CD4-positive, alpha-beta T cell treated with Interleukin-12 subunit alpha and Interleukin-12 subunit beta, for 1 hour (primary cell): ENCODE measurements around the gene LAMP5.

ENCODE experiments used
- DNase-seq: peaks from one replicate; pipeline ENCODE4 v3.0.0-alpha.2; 2020

Gene LAMP5

GRCh38 chr20:9514461-9515213 lies at the start of gene LAMP5:
TSS of gene LAMP5 (plus strand) at chr20:9514590. CDS start at chr20:9514853, 263 bp downstream.
- DNase-seq: no peak

DNA sequence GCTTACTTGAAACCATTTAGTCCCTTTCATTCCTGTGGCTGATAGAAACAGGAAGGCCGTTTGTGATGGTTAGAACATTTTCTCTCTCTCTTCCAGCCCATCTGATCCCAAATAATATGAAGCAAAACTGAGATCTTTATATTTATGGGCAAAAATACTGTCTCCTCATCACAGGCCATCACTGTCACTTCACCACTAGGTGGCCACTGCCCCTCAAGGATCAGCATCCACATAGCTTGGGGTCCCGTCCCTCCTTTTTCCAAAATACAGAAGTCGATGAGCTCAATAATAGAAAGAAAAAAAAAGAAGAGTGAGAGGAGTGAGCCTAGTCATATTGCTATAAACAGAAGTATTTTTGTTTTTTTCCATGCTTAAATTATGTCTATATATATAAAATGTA lies 46.4 kb upstream of the LAMP5 start:
- no peak for DNase-seq

- no peak for DNase-seq
These were observed 39.5 kb upstream of the LAMP5 start for GRCh38 chr20:9474835-9475415.

- no peak for DNase-seq
These were observed 38.9 kb upstream of the LAMP5 start for GRCh38 chr20:9475456-9475855.

GRCh38 chr20:9476174-9476573 lies 38.2 kb upstream of the LAMP5 start:
- no peak for DNase-seq

DNA sequence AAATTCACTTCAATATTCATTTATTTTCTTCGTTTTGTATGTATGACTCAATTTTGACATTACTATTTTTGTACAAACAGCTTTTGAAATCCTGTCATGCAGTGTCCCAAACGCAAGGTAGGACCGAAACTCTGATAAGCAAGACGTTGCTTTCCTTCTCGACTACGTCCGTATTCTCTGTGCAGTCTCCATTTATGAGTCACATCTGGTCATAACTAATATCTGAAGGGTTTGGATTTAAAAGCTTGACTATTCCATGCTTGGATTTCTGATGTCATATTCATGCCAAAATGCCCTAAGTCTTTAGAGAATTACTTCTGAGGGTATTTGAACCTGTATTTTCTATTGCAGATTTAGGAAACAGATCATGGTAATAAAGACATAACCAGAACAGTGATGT lies 37.8 kb upstream of the LAMP5 start:
- no peak for DNase-seq

DNA sequence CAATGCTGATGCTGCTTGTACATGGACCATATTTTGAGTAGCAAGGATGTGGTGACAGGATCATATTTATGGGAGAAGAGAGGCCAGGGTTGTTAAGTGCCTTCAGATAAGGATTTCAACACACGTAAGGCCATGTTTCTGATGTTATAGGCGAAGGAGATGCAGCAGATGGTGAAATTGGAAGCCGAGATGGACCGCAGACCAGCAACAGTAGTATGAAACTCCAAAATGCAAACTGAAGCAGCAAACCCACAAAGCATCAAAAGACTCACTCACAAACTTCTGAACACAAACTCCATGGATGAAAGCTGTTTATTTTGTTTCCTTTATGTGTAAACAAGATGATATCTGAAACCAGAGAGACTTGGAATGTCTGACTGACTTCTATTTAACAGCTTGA lies 35.6 kb upstream of the LAMP5 start:
- no peak for DNase-seq

GRCh38 chr20:9480066-9480465 lies 34.3 kb upstream of the LAMP5 start:
- DNase-seq: no peak

DNA sequence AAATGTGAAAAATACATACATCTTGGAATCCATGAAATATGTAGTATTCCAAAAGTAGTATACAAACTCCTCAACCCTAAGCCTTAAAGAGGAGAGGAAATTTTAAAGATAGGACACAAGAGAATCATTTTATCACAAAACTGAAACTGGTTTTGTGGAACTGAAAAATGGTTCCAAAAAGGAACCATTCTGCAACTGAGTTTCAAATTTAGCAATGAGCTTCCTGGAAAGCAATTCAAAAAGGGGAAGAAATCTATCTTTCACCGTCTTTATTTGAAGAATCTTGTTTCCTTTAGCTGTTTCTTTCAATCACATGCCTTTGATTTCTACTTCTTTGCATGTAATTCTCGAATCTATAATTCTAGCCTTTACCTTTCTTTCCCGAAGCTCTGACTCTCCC lies 32.2 kb upstream of the LAMP5 start:
- no peak for DNase-seq

GRCh38 chr20:9483131-9483530 lies 31.3 kb upstream of the LAMP5 start:
- DNase-seq: no peak

- no peak for DNase-seq
These were observed 28.6 kb upstream of the LAMP5 start for GRCh38 chr20:9485614-9486340.

- no peak for DNase-seq
These were observed 27.2 kb upstream of the LAMP5 start for GRCh38 chr20:9487231-9487630.

DNA sequence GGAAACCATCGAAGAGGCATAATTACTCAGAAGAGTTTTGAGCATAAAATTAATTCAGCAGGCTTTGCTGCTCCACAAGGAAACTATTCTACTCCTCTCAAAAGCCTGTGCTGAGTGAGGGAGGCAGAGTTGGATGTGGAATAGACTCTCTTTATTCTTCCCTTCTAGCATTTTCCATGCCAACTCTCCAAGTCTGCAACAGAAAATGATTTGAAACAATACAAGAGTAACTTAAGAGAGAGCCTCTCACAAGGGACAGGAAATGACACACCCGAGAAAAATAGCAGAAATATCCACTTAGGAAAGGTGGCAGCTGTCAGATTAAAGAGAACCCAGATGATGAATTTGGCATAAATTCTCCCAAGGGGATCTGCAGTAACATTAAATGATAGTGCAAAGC lies 26.3 kb upstream of the LAMP5 start:
- DNase-seq: no peak

- DNase-seq: no peak
These were observed 24.2 kb upstream of the LAMP5 start for GRCh38 chr20:9490161-9490560.

DNA sequence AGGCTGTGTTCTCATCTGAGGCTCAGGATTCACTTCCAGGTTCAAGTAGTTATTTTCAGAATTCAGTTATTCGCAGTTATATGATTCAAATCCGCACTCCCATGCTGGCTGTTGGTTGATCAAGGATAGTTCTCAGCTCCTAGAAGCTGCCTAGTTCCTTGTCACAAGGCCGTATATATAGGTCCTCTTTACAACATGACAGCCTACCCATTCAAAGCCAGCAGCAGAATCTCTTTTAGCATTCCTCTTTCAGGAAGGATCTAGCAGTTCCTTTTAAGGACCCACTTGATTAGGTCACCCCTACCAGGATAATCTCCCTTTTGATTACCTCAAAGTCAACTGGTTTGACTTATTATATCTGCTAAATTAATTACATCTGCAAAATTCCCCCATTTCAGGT lies 23.8 kb upstream of the LAMP5 start:
- DNase-seq: no peak

DNA sequence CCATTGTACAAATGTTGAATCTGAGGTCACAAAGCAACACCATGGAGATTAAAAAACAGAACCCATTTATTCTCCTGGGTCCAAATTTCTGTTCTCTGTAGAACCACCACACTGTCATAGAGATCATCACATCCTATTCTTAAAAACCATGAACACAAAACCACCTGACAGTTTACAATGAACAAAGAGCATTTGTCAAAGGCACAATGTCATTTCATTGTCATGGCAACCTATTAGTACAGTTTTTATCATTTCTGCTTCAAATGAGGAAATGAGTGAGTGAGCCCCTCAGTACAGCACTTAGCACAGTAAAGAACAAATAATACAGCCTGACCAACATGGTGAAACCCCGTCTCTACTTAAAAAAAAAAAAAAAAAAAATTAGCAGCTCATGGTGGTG lies 23.1 kb upstream of the LAMP5 start:
- DNase-seq: no peak

DNA sequence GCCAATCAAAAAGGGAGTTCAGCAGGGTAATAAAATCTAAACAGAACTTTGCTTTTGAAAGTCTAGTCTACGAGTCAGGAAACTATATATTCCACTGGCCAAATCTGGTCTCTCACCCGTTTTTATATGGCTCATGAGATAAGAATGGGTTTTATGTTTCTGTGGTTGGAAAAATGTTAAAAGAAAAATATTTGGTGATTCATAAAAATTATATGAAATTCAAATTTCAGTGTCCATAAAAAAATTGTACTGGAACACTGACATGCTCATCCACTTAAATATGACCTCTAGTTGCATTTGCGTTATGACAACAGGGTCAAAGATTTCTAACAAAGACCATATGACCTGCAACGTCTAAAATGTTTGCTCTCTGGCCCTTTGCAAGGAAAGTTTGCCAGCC lies 22.3 kb upstream of the LAMP5 start:
- DNase-seq: no peak

GRCh38 chr20:9493803-9494202 lies 20.6 kb upstream of the LAMP5 start:
- DNase-seq: no peak

DNA sequence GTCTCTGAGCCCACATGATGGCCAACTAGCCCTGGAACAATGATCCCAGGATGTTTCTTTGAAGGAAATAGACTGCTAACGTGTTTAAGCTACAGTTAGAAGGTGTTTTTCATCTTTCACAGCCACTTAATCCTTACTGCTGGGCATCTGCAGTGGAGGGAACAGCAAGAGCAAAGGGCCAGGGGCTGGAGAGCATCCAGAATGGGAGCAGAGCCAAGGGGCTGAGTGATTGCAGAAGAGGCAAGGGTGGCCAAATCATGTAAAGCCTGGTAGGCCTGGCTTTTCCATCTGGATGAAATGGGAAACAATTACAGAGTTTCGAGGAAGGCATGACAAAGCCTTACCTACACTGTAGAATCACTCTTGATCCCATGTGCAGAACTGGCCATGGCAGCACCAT lies 18.7 kb upstream of the LAMP5 start:
- DNase-seq: no peak

DNA sequence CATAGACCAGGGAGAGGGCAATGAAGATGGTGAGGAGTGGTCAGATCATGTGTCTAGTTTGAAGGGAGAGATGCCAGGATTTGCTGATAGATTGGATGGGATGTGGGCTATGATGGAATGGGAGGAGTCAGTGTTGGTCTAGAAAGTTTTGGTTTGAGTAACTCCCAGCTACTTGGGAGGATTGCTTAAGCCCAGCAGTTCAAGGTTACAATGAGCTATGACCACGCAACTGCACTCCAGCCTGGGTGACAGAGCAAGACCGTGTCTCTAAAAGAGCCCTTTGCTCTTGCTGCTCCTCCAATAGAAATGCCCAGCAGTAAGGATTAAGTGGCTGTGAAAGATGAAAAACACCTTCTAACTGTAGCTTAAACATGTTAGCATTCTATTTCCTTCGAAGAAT lies 18.2 kb upstream of the LAMP5 start:
- no peak for DNase-seq

- DNase-seq: no peak
These were observed 16.1 kb upstream of the LAMP5 start for GRCh38 chr20:9498322-9498721.

- DNase-seq: no peak
These were observed 15.1 kb upstream of the LAMP5 start for GRCh38 chr20:9499126-9499899.

DNA sequence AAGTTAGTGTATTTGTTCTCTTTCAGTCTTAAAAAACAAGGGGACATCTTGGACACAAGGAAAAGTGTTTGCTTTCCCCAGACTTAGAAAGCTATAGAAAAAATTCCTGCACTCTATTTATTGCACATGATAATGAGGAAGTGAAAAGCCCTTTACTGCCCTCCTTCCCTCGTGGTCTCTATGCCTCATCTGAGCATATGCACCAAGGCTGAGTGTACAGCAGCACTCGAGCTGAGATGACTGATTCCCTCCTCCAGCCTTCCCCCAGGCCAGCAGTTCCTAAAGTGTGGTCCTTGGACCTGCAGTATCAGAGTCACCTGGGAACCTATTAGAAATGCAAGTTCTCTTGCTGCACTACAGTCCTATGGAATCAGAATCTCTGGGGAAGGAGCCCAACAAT lies 14.3 kb upstream of the LAMP5 start:
- no peak for DNase-seq

GRCh38 chr20:9501473-9501872 lies 12.9 kb upstream of the LAMP5 start:
- DNase-seq: no peak
